ENCODE measurements around the gene C4orf51.

- TF ChIP-seq CTCF (IDR thresholded peaks at IDR 0.05) (no peak), EZH2 (IDR thresholded peaks at IDR 0.05; ENCODE audit: borderline replicate concordance, insufficient read depth, low read depth, low read length, poor library complexity, severe bottlenecking) (no peak)
These were observed 55.9 kb downstream of the C4orf51 start for GRCh38 chr4:145735827-145736226.

All from B cell (primary cell).